Measurements from ENCODE around the gene OAF. TPM values are rescaled to one million over a fixed set of nuclear protein-coding genes. Genes with fewer than 3 reads are reported as not detected.

The OAF gene
- total RNA-seq, 1 experiment from 2014 or later = 97.1 TPM

DNA sequence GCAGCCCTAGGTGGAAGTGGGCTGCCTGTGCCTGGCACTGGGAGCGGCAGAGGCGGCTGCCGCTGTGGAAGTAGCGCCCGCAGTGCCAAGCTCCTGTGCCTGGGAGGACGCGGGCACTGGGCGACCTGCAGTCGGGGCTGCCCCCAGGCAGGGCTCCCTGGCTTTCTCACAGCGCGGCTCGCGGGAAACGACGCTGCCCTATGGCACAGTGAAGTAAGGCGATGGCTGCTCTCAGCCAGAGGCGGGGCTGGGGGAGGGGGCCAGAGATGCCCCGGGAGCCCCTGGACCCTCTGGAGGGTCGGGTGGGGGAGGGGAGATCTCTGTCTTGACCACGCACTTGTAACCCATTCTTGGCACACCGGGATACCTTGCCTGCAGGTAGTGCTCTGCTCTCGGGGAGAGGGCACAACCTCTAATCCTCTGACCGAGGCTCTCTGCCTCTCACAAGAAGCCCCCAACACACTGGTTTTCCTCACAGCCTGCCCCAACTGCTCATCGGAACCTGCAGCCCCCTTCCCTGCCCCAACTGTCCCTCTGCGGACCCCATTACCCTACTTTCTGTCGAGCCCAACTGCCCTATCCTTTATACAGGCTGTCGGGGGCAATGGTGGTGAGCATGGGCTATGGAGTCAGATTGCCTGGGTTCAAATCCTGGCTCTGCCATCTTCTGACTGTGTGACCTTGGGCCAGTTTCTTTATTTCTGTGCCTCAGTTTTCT is 40.7 kb upstream of the OAF start:
- intact Hi-C loops (cut with micrococcal nuclease) = loop anchor here (5.0 kb wide), 1 partner anchor 42 kb away; the partner anchor contains the start of gene OAF
- H3K4me3 ChIP-seq (ENCODE audit: low read length) = no peak overlapping the region
- H3K79me2 ChIP-seq (ENCODE audit: low read length) = no peaks in the 10 kb centered on the region
- ChIA-PET CTCF (no interaction called here), POLR2A (ENCODE audit: unreplicated experiment) (no interaction called here)
- DNase-seq = no peak
- H3K4me2 ChIP-seq (ENCODE audit: low read length) = 0 out of 2 replicates have a peak overlapping the region, but pooled peaks have one; percentile 84
- no peaks in the 10 kb centered on the region for H3K36me3 ChIP-seq (ENCODE audit: low read depth, low read length)
- no peak for ATAC-seq
- no peaks in the 10 kb centered on the region for H3K9me3 ChIP-seq (ENCODE audit: low read length)
- H2AFZ ChIP-seq (ENCODE audit: low read length) = no peak overlapping the region
- H3K27me3 ChIP-seq (ENCODE audit: low read length) = peaks cover 19% of the 10 kb centered on the region
- peaks cover 8% of the 10 kb centered on the region for H3K4me1 ChIP-seq (ENCODE audit: insufficient read depth, low read length)
- no peaks in the 10 kb centered on the region for H4K20me1 ChIP-seq (ENCODE audit: low read length)
- H3K9ac ChIP-seq (ENCODE audit: low read length) = no peak overlapping the region
- no TSS peak for BruUV-seq (replicated peaks)
- no peaks in the 10 kb centered on the region for H3F3A ChIP-seq (ENCODE audit: low read length, unreplicated experiment)
- TF ChIP-seq, protein P1, sequence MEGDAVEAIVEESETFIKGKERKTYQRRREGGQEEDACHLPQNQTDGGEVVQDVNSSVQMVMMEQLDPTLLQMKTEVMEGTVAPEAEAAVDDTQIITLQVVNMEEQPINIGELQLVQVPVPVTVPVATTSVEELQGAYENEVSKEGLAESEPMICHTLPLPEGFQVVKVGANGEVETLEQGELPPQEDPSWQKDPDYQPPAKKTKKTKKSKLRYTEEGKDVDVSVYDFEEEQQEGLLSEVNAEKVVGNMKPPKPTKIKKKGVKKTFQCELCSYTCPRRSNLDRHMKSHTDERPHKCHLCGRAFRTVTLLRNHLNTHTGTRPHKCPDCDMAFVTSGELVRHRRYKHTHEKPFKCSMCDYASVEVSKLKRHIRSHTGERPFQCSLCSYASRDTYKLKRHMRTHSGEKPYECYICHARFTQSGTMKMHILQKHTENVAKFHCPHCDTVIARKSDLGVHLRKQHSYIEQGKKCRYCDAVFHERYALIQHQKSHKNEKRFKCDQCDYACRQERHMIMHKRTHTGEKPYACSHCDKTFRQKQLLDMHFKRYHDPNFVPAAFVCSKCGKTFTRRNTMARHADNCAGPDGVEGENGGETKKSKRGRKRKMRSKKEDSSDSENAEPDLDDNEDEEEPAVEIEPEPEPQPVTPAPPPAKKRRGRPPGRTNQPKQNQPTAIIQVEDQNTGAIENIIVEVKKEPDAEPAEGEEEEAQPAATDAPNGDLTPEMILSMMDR (conservative IDR thresholded peaks at IDR 0.05; ENCODE audit: low read depth, low read length) = no peak
- no peak for TF ChIP-seq EZH2 (IDR thresholded peaks at IDR 0.05; ENCODE audit: low read length, unreplicated experiment)
- no peak for TF ChIP-seq EZH2phosphoT487 (IDR thresholded peaks at IDR 0.05; ENCODE audit: borderline replicate concordance, low read length)
- no peak overlapping the region for H3K27ac ChIP-seq (ENCODE audit: low read length)
- H3K9me2 ChIP-seq (replicated peaks; ENCODE audit: low read length) = no peaks in the 10 kb centered on the region

DNA sequence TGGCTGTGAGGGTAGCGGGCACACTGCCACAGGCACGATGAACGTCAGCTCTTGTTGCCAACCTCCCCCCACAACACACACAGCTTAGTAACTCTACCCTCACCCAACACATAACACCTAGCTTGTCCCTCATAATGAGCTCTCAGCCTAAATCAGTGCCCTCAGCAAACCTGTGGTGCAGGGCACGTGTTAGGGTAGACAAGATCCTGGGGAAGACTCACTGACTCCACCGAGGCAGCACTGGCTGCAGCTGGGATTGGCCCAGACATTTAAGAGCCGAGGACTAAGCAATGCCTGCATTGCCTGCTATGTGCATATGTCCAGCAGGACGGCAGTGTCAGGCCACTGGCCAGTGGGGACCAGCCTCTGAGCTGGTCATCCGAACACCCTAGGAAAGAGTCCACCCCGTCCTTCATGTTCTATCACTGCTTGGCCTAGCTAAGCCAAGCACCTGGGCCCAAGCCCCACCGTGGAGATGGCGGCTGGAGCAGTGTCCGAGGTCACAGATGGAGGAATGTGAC is 40.0 kb upstream of the OAF start:
- ATAC-seq (no peak), DNase-seq (no peak)
- no TSS peak for BruUV-seq (replicated peaks)
- Histone ChIP-seq H3K4me1 (ENCODE audit: insufficient read depth, low read length) (peaks cover 8% of the 10 kb centered on the region), H3K27ac (ENCODE audit: low read length) (no peak overlapping the region), H3K9me3 (ENCODE audit: low read length) (no peaks in the 10 kb centered on the region), H3F3A (ENCODE audit: low read length, unreplicated experiment) (no peaks in the 10 kb centered on the region), H3K79me2 (ENCODE audit: low read length) (no peaks in the 10 kb centered on the region), H3K27me3 (ENCODE audit: low read length) (peaks cover 25% of the 10 kb centered on the region), H4K20me1 (ENCODE audit: low read length) (no peaks in the 10 kb centered on the region), H3K9me2 (replicated peaks; ENCODE audit: low read length) (no peaks in the 10 kb centered on the region), H3K4me3 (ENCODE audit: low read length) (no peak overlapping the region), H3K4me2 (ENCODE audit: low read length) (no peak overlapping the region), H3K36me3 (ENCODE audit: low read depth, low read length) (no peaks in the 10 kb centered on the region), H3K9ac (ENCODE audit: low read length) (no peak overlapping the region), H2AFZ (ENCODE audit: low read length) (no peak overlapping the region)
- TF ChIP-seq EZH2 (IDR thresholded peaks at IDR 0.05; ENCODE audit: low read length, unreplicated experiment) (no peak), EZH2phosphoT487 (IDR thresholded peaks at IDR 0.05; ENCODE audit: borderline replicate concordance, low read length) (no peak)
- TF ChIP-seq, protein P1 (conservative IDR thresholded peaks at IDR 0.05; ENCODE audit: low read depth, low read length) = no peak
- ChIA-PET CTCF (no interaction called here), POLR2A (ENCODE audit: unreplicated experiment) (no interaction called here)
- intact Hi-C loops (cut with micrococcal nuclease) = loop anchor here (5.0 kb wide), 1 partner anchor 42 kb away; the partner anchor contains the start of gene OAF
